OCI-LY7 (cell line): ENCODE results near the gene TFEB. TPM values are rescaled to one million over a fixed set of nuclear protein-coding genes. Genes with fewer than 3 reads are reported as not detected.

Source experiments
- BruUV-seq: library from RNA; stranded (reverse); fragments of 400-500 nt; replicated peaks from 2 replicates; lab custom pipeline; 2021; lab: Mats Ljungman, UMichigan
- CTCF ChIA-PET: fragments of 300-600 bp; sonication (Branson Sonifier 250); formaldehyde crosslinking; loops from one replicate; lab custom pipeline; 2022; ENCODE audit warnings: antibody characterized with exemption; ENCODE audit not compliant: unreplicated experiment; lab: Charles Lee
- POLR2A ChIA-PET: fragments of 300-600 bp; sonication (Branson Sonifier 250); formaldehyde crosslinking; loops from one replicate; lab custom pipeline; 2022; ENCODE audit warnings: antibody characterized with exemption; lab: Charles Lee
- DNase-seq: peaks from one replicate; pipeline ENCODE4 v3.0.0-alpha.2; 2015; ENCODE audit warnings: low spot score
- H2AFZ ChIP-seq: fragments of 200-600 bp; sonication (generic), shearing (Covaris generic); 2 replicates; pipeline ENCODE4 v1.6.1; 2014; ENCODE audit warnings: mild to moderate bottlenecking, antibody characterized with exemption, low read length, moderate library complexity
- H3K27ac ChIP-seq: fragments of 200-600 bp; sonication (generic); 2 replicates; pipeline ENCODE4 v1.5.1; 2014; ENCODE audit warnings: mixed run types, low read depth, mild to moderate bottlenecking, moderate library complexity, low read length, inconsistent platforms; ENCODE audit not compliant: poor library complexity, severe bottlenecking
- H3K36me3 ChIP-seq: fragments of 200-600 bp; sonication (generic); 2 replicates; pipeline ENCODE4 v1.6.1; 2014; ENCODE audit warnings: mild to moderate bottlenecking, antibody characterized with exemption, low read length, moderate library complexity, mixed read lengths; ENCODE audit not compliant: insufficient read depth
- H3K4me1 ChIP-seq: fragments of 200-600 bp; sonication (generic); 2 replicates; pipeline ENCODE4 v1.5.1; 2014; ENCODE audit warnings: mild to moderate bottlenecking, low read length; ENCODE audit not compliant: insufficient read depth, poor library complexity, severe bottlenecking
- H3K4me2 ChIP-seq: fragments of 200-600 bp; sonication (generic); 2 replicates; pipeline ENCODE4 v1.6.1; 2014; ENCODE audit warnings: mild to moderate bottlenecking, low read length
- H3K4me3 ChIP-seq: fragments of 200-600 bp; sonication (generic); 2 replicates; pipeline ENCODE4 v1.5.1; 2014; ENCODE audit warnings: mild to moderate bottlenecking, low read depth, low read length; ENCODE audit not compliant: poor library complexity, severe bottlenecking
- H3K79me2 ChIP-seq: fragments of 200-600 bp; sonication (generic); 2 replicates; pipeline ENCODE4 v1.6.1; 2016; ENCODE audit warnings: low read depth, mild to moderate bottlenecking, low read length, moderate library complexity, mixed read lengths; ENCODE audit not compliant: insufficient read depth
- H3K9me2 ChIP-seq: fragments of 200-600 bp; sonication (generic); 2 replicates; pipeline ENCODE4 v1.6.1; 2016; ENCODE audit warnings: mild to moderate bottlenecking, low read length, mixed read lengths; ENCODE audit not compliant: insufficient read depth
- H3K9me3 ChIP-seq: fragments of 200-600 bp; sonication (generic); 2 replicates; pipeline ENCODE4 v1.6.1; 2014; ENCODE audit warnings: mild to moderate bottlenecking, mixed run types, low read length, mixed read lengths
- H4K20me1 ChIP-seq: fragments of 200-600 bp; sonication (generic); 2 replicates; pipeline ENCODE4 v1.6.1; 2014; ENCODE audit warnings: mild to moderate bottlenecking, antibody characterized with exemption, low read length, moderate library complexity, mixed read lengths; ENCODE audit not compliant: insufficient read depth
- EZH2phosphoT487 ChIP-seq: fragments of 200-600 bp; sonication (generic); IDR thresholded peaks from 2 replicates; pipeline ENCODE4 v1.6.1; 2018; ENCODE audit warnings: low read depth, borderline replicate concordance, mild to moderate bottlenecking, mixed run types, antibody characterized with exemption, low read length, moderate library complexity, mixed read lengths
- intact Hi-C: fragments of 100-400 bp; cut with micrococcal nuclease; formaldehyde crosslinking; loops from one replicate; pipeline ENCODE4 v1.10.0; 2022; ENCODE audit not compliant: unreplicated experiment
- total RNA-seq, 2 experiments: library from RNA; depleted of rRNA in 1 of 2; stranded (reverse); fragments of >200 nt in 1 of 2; shearing (Covaris generic) in 1 of 2; gene quantifications; 2 replicates each; pipeline ENCODE4 v1.2.3, GENCODE V29; 2014 to 2022
- TF ChIP-seq, protein P1 (sequence below): fragments of 200-600 bp; sonication (generic); conservative IDR thresholded peaks from 2 replicates; pipeline ENCODE4 v1.5.1; 2014; ENCODE audit warnings: mild to moderate bottlenecking, antibody characterized with exemption, low read length, moderate library complexity, mixed read lengths

TFEB gene
- total RNA-seq, 2 experiments from 2014 or later: 36.8 to 60.0 TPM

DNA sequence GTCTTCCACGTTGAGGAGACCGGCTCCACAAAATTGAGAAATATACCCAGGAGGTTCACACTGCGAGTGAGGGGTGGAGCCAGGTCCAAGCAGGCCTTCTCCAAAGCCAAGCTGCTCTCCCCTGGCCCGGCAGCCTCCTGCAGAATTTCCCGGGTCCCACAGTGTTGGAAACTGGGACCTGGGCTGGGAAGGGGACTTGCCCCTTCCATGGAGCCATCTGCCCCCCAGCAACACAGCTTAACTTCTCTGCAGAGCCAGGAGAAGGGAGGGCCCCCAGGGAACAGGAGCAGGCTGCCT, 61.8 kb downstream of the TFEB start:
- Histone ChIP-seq H4K20me1 (no peaks in the 10 kb centered on the region), H3K36me3 (no peaks in the 10 kb centered on the region), H3K79me2 (no peaks in the 10 kb centered on the region), H2AFZ (no peak overlapping the region), H3K9me2 (no peaks in the 10 kb centered on the region), H3K9me3 (no peaks in the 10 kb centered on the region), H3K4me1 (no peaks in the 10 kb centered on the region), H3K4me3 (no peak overlapping the region), H3K4me2 (no peak overlapping the region), H3K27ac (no peak overlapping the region)
- DNase-seq: no peak
- TF ChIP-seq EZH2phosphoT487: no peak
- ChIA-PET CTCF (no interaction called here), POLR2A (no interaction called here)
- intact Hi-C loops: no loop called here
- BruUV-seq: no TSS peak

DNA sequence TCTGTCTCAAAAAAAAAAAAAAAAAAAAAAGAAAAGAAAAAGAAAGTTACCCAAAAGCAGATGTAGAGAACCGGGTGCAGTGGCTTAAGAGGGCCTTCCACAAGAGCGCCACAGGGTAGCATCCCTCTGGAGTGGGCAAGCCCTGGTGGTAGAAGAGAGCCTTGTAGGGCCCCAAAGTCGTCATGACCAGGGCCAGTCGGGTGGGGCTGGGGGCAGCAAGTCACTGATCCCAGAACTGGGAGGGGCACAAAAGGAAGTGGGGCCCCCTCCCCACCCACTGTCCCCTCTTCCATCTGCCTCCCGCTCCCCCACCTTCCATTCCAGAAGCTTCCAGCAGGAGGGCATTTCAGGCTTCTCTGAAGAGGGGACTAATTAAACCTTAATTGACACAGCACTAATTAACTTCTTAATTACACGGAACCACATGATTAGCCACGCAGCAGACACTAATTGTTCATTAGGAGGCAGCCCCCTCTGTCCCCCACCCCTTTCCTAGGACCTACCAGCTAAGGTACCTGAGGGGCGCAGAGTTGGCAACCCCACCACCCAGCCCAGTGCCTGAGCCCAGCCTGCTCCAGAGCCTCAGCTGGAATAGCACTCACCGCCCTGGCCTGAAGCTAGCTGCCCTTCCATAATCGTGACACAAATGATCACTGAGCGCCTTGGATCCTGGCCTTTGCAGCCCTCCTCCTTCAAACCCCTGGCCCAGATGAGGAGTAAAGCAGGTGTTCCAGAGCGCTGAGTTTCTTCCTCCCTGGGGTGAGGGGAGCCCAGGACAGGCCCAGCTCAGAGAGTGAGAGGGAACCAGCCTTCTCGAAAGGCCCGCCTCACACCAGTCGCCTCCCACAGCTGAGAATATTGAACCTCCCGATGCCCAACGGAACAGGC, 62.3 kb downstream of the TFEB start:
- H3K4me1 ChIP-seq: no peaks in the 10 kb centered on the region
- CTCF ChIA-PET: no interaction called here
- no peak overlapping the region for H3K27ac ChIP-seq
- DNase-seq: no peak
- intact Hi-C loops: no loop called here
- H3K9me2 ChIP-seq: no peaks in the 10 kb centered on the region
- no peak overlapping the region for H3K4me3 ChIP-seq
- H3K36me3 ChIP-seq: no peaks in the 10 kb centered on the region
- H3K4me2 ChIP-seq: no peak overlapping the region
- H4K20me1 ChIP-seq: no peaks in the 10 kb centered on the region
- no peaks in the 10 kb centered on the region for H3K79me2 ChIP-seq
- TF ChIP-seq EZH2phosphoT487: no peak
- TF ChIP-seq, protein P1, sequence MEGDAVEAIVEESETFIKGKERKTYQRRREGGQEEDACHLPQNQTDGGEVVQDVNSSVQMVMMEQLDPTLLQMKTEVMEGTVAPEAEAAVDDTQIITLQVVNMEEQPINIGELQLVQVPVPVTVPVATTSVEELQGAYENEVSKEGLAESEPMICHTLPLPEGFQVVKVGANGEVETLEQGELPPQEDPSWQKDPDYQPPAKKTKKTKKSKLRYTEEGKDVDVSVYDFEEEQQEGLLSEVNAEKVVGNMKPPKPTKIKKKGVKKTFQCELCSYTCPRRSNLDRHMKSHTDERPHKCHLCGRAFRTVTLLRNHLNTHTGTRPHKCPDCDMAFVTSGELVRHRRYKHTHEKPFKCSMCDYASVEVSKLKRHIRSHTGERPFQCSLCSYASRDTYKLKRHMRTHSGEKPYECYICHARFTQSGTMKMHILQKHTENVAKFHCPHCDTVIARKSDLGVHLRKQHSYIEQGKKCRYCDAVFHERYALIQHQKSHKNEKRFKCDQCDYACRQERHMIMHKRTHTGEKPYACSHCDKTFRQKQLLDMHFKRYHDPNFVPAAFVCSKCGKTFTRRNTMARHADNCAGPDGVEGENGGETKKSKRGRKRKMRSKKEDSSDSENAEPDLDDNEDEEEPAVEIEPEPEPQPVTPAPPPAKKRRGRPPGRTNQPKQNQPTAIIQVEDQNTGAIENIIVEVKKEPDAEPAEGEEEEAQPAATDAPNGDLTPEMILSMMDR: no peak
- H2AFZ ChIP-seq: no peak overlapping the region
- POLR2A ChIA-PET: interaction anchor here (0.5 to 0.7 kb wide), 2 partner anchors 61 to 211 kb away, joined by 3 to 4 read pairs; no protein-coding TSS in a partner anchor
- no peaks in the 10 kb centered on the region for H3K9me3 ChIP-seq
- no TSS peak for BruUV-seq

DNA sequence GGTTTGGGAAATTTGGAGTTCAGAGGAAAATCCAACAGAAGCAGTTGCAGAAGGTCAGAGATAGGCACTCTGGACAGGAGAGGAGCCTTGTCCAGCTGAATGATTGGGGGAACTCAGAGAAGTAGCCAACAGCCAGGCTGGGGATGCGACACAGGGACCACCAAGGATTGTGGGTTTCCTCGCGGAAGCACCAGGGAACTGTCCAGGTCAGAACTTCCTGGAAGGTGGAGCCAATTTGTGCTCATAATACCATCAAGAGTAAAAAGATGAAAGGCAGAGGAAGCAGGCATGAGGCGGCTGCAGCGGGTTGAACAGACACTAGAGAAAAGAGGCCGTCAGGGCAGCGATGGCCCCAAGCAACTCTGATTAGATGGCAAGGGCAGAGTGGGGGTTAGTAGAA, 63.4 kb downstream of the TFEB start:
- Histone ChIP-seq H3K9me3 (no peaks in the 10 kb centered on the region), H3K4me1 (no peaks in the 10 kb centered on the region), H4K20me1 (no peaks in the 10 kb centered on the region), H3K4me3 (no peak overlapping the region), H3K36me3 (no peaks in the 10 kb centered on the region), H3K9me2 (no peaks in the 10 kb centered on the region), H3K27ac (no peak overlapping the region), H3K4me2 (no peak overlapping the region), H2AFZ (no peak overlapping the region), H3K79me2 (no peaks in the 10 kb centered on the region)
- no TSS peak for BruUV-seq
- intact Hi-C loops: no loop called here
- ChIA-PET CTCF (no interaction called here), POLR2A (interaction anchor here (0.7 kb wide), 1 partner anchor 210 kb away, joined by 4 read pairs; no protein-coding TSS in a partner anchor)
- TF ChIP-seq EZH2phosphoT487: no peak
- TF ChIP-seq, protein P1: no peak
- no peak for DNase-seq
